ENCODE results near the gene CACNA1E.
"Not testable (repeated sequence)": the region's sequence is repeated elsewhere in the genome, so short reads cannot be mapped to it uniquely, and the experiment has no call there.

The CACNA1E gene

GRCh38 chr1:181813266-181813665 is 329.9 kb downstream of the CACNA1E start:
- DNase-seq (ENCODE audit: low spot score): no peak

GRCh38 chr1:181816608-181817007 is 333.3 kb downstream of the CACNA1E start:
- DNase-seq (ENCODE audit: low spot score): no peak

DNA sequence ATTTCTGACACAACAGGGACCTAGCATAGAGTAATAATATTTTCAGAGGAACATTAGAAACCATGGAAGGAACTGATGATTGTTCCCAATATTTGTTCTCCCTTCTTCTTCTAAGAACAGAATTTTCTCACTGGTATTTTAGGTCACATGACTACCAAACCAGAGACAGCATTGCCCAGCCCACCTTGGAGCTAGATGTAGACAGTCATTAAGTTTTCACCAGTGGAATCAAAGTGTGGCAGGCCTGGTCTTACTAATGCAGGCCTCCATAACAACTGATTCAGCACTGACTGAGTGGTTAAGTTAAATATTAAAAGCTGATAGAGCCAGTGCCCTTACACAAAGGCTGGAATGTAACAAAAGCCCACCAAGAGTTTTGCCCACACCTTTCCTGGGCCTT is 333.8 kb downstream of the CACNA1E start:
- no peak for DNase-seq (ENCODE audit: low spot score)

GRCh38 chr1:181818459-181818858 is 335.1 kb downstream of the CACNA1E start:
- no peak for DNase-seq (ENCODE audit: low spot score)

DNA sequence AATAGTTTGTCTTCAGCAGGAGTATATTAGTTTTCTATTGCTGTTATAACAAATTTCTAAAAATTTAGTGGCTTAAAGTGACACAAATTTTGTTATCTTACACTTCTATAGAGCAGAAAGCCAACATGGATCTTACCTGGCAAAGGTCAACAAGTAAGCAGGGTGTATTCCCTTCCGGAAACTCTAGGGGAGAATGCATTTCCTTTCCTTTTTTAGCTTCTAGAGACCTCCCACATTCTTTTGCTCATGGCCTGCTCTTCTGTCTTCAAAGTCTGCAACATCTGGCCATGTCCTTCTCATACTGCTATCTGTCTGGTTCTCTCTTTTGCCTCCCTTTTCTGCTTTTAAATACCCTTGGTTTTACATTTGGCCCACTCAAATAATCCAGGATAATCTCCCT is 335.6 kb downstream of the CACNA1E start:
- DNase-seq (ENCODE audit: low spot score): no peak

DNA sequence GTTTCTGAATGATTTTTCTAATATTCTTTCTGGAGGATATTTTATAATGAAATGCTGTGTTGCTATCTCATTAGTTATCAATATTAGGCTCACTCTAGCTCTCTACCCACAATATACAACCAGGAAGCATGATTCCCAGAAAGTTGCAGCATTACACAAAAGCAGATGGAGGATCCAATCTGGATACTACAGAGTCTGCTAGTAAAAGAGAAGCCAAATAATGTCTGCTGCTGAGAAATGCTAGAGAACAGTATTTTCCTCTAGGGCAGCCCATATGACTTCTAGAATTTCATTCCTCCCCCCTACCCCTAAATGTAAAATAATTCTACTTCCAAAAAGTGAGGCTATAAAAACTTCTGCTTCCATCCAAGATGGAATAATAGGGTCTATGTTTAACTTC is 338.4 kb downstream of the CACNA1E start:
- no peak for DNase-seq (ENCODE audit: low spot score)

DNA sequence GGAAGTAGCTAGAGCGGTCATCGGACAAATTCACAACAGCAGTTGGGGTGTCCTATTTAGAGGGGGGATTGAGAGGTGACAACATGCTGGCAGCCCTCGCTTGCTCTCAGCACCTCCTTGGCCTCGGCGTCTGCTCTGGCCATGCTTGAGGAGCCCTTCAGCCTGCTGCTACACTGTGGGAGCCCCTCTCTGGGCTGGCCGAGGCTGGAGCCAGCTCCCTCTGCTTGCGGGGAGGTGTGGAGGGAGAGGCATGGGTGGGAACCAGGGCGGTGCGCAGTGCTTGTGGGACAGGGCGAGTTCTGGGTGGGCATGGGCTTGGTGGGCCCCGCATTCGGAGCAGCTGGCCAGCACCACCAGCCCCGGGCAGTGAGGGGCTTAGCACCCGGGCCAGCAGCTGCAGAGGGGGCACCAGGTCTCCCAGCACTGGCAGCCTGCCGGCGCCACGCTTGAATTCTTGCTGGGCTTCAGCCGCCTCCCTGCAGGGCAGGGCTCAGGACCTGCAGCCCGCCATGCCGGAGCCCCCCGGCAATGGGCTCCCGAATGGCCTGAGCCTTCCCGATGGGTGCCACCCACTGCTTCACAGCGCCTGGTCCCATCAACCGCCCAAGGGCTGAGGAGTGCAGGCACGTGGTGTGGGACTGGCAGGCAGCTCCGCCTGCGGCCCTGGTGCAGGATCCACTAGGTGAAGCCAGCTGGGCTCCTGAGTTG is 349.0 kb downstream of the CACNA1E start:
- not testable (repeated sequence) for DNase-seq (ENCODE audit: low spot score)

- no peak for DNase-seq (ENCODE audit: low spot score)
Observed at GRCh38 chr1:181846001-181846645, 362.8 kb downstream of the CACNA1E start.

- DNase-seq (ENCODE audit: low spot score): no peak
Observed at GRCh38 chr1:181846681-181847080, 363.4 kb downstream of the CACNA1E start.

- DNase-seq (ENCODE audit: low spot score): no peak
Observed at GRCh38 chr1:181849071-181849470, 365.8 kb downstream of the CACNA1E start.

GRCh38 chr1:181854212-181854611 is 370.9 kb downstream of the CACNA1E start:
- not testable (repeated sequence) for DNase-seq (ENCODE audit: low spot score)

- no peak for DNase-seq (ENCODE audit: low spot score)
Observed at GRCh38 chr1:181855380-181855779, 372.1 kb downstream of the CACNA1E start.

Data from GM03348 (cell line).